SHP77 treated with DMSO at 0.1 percent for 48 hours (cell line): Measurements from ENCODE around the gene FLII.
"Not testable (repeated sequence)": the region's sequence is repeated elsewhere in the genome, so short reads cannot be mapped to it uniquely, and the experiment has no call there.

Experiments used
- DNase-seq: peaks from one replicate; lab custom pipeline; 2025; lab: John Stamatoyannopoulos, UW

FLII gene

GRCh38 chr17:18258356-18259038 is at the start of gene FLII:
FLII (minus strand) TSS chr17:18258738; CDS start chr17:18258690, 48 bp downstream.
- DNase-seq: peak; percentile 38

GRCh38 chr17:18303206-18303605 is 44.7 kb upstream of the FLII start:
- DNase-seq: not testable (repeated sequence)

GRCh38 chr17:18300725-18301480 is 42.4 kb upstream of the FLII start:
- no peak for DNase-seq

GRCh38 chr17:18298061-18298460 is 39.5 kb upstream of the FLII start:
- not testable (repeated sequence) for DNase-seq

- no peak for DNase-seq
Observed at GRCh38 chr17:18291718-18292540, 33.4 kb upstream of the FLII start.

- no peak for DNase-seq
Observed at GRCh38 chr17:18285296-18285695, 26.8 kb upstream of the FLII start.

GRCh38 chr17:18281788-18282187 is 23.2 kb upstream of the FLII start:
- DNase-seq: no peak

GRCh38 chr17:18280766-18281371 is 22.3 kb upstream of the FLII start:
- no peak for DNase-seq

- DNase-seq: no peak
Observed at GRCh38 chr17:18280249-18280648, 21.7 kb upstream of the FLII start.

GRCh38 chr17:18278867-18279266 is 20.3 kb upstream of the FLII start:
- DNase-seq: no peak

- DNase-seq: no peak
Observed at GRCh38 chr17:18277076-18277475, 18.5 kb upstream of the FLII start.

- DNase-seq: no peak
Observed at GRCh38 chr17:18270046-18270931, 11.8 kb upstream of the FLII start.

- no peak for DNase-seq
Observed at GRCh38 chr17:18267927-18268711, 9.6 kb upstream of the FLII start.

- no peak for DNase-seq
Observed at GRCh38 chr17:18267366-18267765, 8.8 kb upstream of the FLII start.

- DNase-seq: no peak
Observed at GRCh38 chr17:18263885-18264682, 5.5 kb upstream of the FLII start.

GRCh38 chr17:18262641-18263040 is 4.1 kb upstream of the FLII start:
- DNase-seq: no peak

GRCh38 chr17:18262111-18262510 is 3.6 kb upstream of the FLII start:
- DNase-seq: no peak

- no peak for DNase-seq
Observed at GRCh38 chr17:18261659-18262058, 3.1 kb upstream of the FLII start.

GRCh38 chr17:18261146-18261515 is 2.6 kb upstream of the FLII start:
- no peak for DNase-seq
